Bronchial epithelial cell (primary cell): ENCODE results near the gene PHACTR3. TPM values are rescaled to one million over a fixed set of nuclear protein-coding genes. Genes with fewer than 3 reads are reported as not detected.
"Not testable (repeated sequence)": the region's sequence is repeated elsewhere in the genome, so short reads cannot be mapped to it uniquely, and the experiment has no call there.

ENCODE experiments used
- DNase-seq: peaks from one replicate; pipeline ENCODE4 v3.0.0-alpha.2; 2010; ENCODE audit warnings: low read depth
- FAIRE-seq: peaks from 2 replicates; lab custom pipeline; 2011; peaks lifted over from hg19 to GRCh38; lab: Jason Lieb, UNC
- H3K27me3 ChIP-seq: 2 replicates; pipeline ENCODE4 v1.5.1; 2011; ENCODE audit warnings: low read length; ENCODE audit not compliant: control insufficient read depth, insufficient read depth
- H3K36me3 ChIP-seq: 2 replicates; pipeline ENCODE4 v1.5.1; 2011; ENCODE audit warnings: low read length; ENCODE audit not compliant: control insufficient read depth, insufficient read depth
- H3K4me3 ChIP-seq: 2 replicates; pipeline ENCODE4 v1.5.1; 2011; ENCODE audit warnings: mild to moderate bottlenecking, low read depth, low read length, control low read depth
- total RNA-seq: library from RNA; depleted of rRNA; stranded (reverse); fragments of >200 nt; gene quantifications from 2 replicates; pipeline ENCODE4 v1.2.1, GENCODE V29; 2014
- TF ChIP-seq, protein P1 (sequence below): IDR thresholded peaks from 2 replicates; pipeline ENCODE4 v1.5.1; 2011; ENCODE audit warnings: mild to moderate bottlenecking, moderate library complexity, low read length, control low read depth, inconsistent platforms; ENCODE audit not compliant: insufficient read depth, severe bottlenecking

The PHACTR3 gene
- total RNA-seq, 1 donor from 2014 or later: 15.0 TPM

DNA sequence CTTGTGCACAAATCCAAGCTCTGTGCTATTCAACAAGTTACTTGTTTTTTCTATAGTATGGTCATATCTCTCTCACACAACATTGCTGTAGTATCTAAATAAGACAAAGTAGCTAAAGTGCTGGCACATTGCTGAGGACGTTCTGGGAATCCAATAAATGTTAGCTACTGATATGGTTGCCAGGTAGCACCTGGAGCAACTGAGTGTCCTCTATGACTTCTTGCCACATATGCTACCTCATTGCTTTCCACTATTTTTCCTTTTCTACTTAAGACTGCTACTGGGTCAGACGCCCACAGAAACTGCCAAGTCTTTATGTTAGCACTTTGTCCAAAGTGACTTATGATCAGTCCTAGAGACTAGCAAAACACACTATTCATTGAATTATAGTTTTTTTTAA is 243.8 kb downstream of the PHACTR3 start:
- no peaks in the 10 kb centered on the region for H3K36me3 ChIP-seq
- TF ChIP-seq, protein P1, sequence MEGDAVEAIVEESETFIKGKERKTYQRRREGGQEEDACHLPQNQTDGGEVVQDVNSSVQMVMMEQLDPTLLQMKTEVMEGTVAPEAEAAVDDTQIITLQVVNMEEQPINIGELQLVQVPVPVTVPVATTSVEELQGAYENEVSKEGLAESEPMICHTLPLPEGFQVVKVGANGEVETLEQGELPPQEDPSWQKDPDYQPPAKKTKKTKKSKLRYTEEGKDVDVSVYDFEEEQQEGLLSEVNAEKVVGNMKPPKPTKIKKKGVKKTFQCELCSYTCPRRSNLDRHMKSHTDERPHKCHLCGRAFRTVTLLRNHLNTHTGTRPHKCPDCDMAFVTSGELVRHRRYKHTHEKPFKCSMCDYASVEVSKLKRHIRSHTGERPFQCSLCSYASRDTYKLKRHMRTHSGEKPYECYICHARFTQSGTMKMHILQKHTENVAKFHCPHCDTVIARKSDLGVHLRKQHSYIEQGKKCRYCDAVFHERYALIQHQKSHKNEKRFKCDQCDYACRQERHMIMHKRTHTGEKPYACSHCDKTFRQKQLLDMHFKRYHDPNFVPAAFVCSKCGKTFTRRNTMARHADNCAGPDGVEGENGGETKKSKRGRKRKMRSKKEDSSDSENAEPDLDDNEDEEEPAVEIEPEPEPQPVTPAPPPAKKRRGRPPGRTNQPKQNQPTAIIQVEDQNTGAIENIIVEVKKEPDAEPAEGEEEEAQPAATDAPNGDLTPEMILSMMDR: no peak
- no peak for DNase-seq
- H3K4me3 ChIP-seq: no peak overlapping the region
- no peaks in the 10 kb centered on the region for H3K27me3 ChIP-seq
- FAIRE-seq: no peak

DNA sequence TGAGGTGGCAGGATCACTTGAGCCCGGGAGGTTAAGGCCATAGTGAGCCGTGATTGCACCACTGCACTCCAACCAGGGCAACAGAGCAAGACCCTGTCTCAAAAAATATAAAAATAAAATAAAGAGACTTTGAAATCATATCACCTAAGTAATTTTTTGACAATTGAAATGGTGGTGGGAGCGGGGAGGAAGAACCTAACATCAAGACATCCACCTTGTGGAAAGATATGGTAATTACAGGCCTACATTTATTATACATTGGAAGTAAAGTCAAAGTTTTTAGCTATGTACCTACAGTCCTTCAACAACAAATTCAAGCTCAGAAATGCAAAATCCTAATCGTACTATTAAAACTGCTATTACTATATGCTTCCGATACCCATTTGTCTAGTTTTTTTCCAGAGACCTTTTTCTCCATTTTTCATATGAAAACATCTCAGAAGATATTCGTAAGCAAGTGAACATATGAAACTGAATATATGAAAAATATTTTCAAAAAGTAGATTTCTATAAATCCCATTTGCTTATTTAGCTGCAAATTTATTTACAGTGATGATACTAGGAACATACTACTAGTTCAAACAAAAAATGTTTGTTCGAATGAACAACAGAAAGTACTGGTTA is 245.8 kb downstream of the PHACTR3 start:
- no peaks in the 10 kb centered on the region for H3K27me3 ChIP-seq
- TF ChIP-seq, protein P1: peak; percentile 44
- no peaks in the 10 kb centered on the region for H3K36me3 ChIP-seq
- FAIRE-seq (no peak), DNase-seq (peak; percentile 53)
- no peak overlapping the region for H3K4me3 ChIP-seq

DNA sequence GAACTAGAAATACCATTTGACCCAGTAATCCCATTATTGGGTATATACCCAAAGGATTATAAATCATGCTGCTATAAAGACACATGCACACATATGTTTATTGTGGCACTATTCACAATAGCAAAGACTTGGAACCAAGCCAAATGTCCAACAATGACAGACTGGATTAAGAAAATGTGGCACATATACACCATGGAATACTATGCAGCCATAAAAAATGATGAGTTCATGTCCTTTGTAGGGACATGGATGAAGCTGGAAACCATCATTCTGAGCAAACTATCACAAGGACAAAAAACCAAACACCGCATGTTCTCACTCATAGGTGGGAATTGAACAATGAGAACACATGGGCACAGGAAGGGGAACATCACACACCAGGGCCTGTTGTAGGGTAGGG is 252.2 kb downstream of the PHACTR3 start:
- not testable (repeated sequence) for FAIRE-seq, DNase-seq, H3K4me3 ChIP-seq, H3K27me3 ChIP-seq, H3K36me3 ChIP-seq

DNA sequence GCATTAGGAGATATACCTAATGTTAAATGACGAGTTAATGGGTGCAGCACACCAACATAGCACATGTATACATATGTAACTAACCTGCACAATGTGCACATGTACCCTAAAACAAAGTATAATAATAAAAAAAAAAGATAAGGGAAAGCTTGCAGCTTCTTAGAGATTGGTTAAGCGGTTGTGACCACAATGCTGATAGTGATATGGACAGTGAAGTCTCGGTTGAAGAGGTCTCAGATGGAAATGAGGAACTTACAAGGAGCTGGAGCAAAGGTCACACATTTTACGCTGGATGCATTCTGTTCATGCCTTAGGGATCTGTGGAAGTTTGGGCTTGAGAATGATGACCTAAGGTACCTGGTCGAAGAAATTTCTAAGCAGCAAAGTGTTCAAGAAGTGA is 252.6 kb downstream of the PHACTR3 start:
- H3K27me3 ChIP-seq, H3K36me3 ChIP-seq, FAIRE-seq, H3K4me3 ChIP-seq, DNase-seq: not testable (repeated sequence)

DNA sequence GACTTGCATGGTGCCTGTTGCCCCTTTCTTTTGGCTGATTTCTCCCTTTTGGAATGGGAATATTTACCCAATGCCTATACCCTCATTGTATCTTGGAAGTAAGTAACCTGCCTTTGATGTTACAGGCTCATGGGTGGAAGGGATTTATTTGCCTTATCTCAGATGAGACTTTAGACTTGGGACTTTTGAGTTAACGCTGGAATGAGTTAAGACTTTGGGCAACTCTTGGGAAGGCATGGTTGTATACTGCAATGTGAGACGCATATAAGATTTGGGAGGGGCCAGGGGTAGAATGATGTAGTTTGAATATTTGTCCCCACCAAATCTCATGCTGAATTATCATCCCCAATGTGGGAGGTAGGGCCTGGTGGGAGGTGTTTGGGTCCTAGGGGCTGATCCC is 253.6 kb downstream of the PHACTR3 start:
- Histone ChIP-seq H3K4me3 (no peak overlapping the region), H3K36me3 (no peaks in the 10 kb centered on the region), H3K27me3 (no peaks in the 10 kb centered on the region)
- TF ChIP-seq, protein P1: no peak
- FAIRE-seq: no peak
- DNase-seq: no peak

DNA sequence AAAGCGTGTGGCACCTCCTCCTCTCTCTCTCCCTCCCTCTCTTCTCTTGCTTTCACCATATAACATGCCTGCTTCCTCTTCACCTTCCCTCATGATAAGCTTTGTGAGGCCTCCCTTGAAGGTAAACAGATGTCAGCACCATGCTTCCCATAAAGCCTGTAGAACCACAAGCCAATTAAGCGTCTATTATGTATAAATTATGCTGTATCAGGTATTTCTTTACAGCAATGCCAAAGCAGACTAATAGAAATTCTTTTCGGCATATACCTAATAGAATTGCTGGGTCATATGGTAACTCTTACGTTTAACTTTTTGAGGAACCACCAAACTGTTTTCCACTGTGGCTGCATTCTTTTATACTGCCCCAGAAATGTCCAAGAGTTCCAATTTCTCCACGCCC is 254.1 kb downstream of the PHACTR3 start:
- no peaks in the 10 kb centered on the region for H3K36me3 ChIP-seq
- DNase-seq (no peak), FAIRE-seq (no peak)

DNA sequence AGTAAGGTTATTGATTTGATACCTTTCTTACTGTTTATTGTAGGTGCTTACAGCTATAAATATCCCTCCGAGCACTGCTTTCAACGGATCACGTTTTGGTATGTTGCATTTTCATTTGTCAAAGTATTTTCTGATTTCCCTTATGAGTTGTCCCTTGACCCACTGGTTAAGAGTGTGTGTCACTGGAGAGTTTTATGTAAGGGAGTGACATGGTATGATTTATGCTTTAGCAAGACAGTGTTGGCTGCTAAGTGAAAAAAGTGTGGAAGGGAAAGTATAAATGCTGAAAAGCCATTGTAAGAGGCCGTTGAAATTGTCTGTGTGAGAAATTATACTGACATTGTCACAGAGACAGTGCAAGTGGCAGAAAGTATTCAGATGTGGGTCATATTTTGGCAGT is 257.1 kb downstream of the PHACTR3 start:
- Histone ChIP-seq H3K36me3 (no peaks in the 10 kb centered on the region), H3K27me3 (no peaks in the 10 kb centered on the region), H3K4me3 (no peak overlapping the region)
- no peak for FAIRE-seq
- TF ChIP-seq, protein P1: no peak
- no peak for DNase-seq

More for the DNA sequence above, 254.1 kb downstream of the PHACTR3 start:
- H3K4me3 ChIP-seq: no peak overlapping the region
- H3K27me3 ChIP-seq: no peaks in the 10 kb centered on the region
- TF ChIP-seq, protein P1: no peak
